HUES6 (cell line): ENCODE results near the gene LACRT.
"Not testable (repeated sequence)": the region's sequence is repeated elsewhere in the genome, so short reads cannot be mapped to it uniquely, and the experiment has no call there.

Source experiments
- H3K27ac ChIP-seq: 2 replicates; pipeline ENCODE4 v1.7.0; 2013; ENCODE audit warnings: low read depth, mild to moderate bottlenecking, low read length, inconsistent platforms
- H3K27me3 ChIP-seq: 2 replicates; pipeline ENCODE4 v1.6.1; 2013; ENCODE audit warnings: low read length; ENCODE audit not compliant: control insufficient read depth, insufficient read depth
- H3K36me3 ChIP-seq: 2 replicates; pipeline ENCODE4 v1.6.1; 2013; ENCODE audit warnings: low read length; ENCODE audit not compliant: control insufficient read depth, insufficient read depth
- H3K4me1 ChIP-seq: 2 replicates; pipeline ENCODE4 v1.6.1; 2013; ENCODE audit warnings: low read length; ENCODE audit not compliant: control insufficient read depth, insufficient read depth
- H3K4me3 ChIP-seq: 2 replicates; pipeline ENCODE4 v1.5.1; 2013; ENCODE audit warnings: low read depth, low read length
- H3K9ac ChIP-seq: one replicate; pipeline ENCODE4 v1.6.1; 2013; ENCODE audit warnings: mild to moderate bottlenecking, low read length
- H3K9me3 ChIP-seq: 2 replicates; pipeline ENCODE4 v1.6.1; 2013; ENCODE audit warnings: low read depth, low read length; ENCODE audit not compliant: control insufficient read depth, insufficient read depth

The LACRT gene, protein sequence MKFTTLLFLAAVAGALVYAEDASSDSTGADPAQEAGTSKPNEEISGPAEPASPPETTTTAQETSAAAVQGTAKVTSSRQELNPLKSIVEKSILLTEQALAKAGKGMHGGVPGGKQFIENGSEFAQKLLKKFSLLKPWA

DNA sequence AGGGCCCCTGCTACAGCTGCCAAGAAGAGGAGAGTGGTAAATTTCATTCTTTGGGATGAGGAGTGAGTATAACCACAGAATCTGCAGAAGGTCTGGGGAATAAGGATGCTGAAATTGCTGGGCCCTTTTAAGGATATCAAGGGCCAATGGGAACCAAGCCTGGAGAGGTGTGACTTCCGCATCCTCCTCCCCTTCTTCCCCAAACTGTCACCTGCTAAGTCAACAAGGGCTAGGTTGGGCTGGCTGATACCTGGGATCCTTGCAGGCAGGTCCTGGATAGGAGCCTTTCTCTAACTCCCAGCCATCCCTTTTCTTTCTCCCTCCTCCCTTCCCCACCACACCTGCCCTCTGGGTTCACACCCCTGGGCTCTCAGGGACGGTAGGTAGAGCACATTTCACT, at the start of gene LACRT:
Gene LACRT, minus strand, starts transcription at position 101 of the 400 bp plus-strand sequence. Its CDS starts 54 bp downstream, at position 47.
- Histone ChIP-seq H3K4me1 (no peaks in the 10 kb centered on the region), H3K27ac (no peak within 1 kb of the TSS)

DNA sequence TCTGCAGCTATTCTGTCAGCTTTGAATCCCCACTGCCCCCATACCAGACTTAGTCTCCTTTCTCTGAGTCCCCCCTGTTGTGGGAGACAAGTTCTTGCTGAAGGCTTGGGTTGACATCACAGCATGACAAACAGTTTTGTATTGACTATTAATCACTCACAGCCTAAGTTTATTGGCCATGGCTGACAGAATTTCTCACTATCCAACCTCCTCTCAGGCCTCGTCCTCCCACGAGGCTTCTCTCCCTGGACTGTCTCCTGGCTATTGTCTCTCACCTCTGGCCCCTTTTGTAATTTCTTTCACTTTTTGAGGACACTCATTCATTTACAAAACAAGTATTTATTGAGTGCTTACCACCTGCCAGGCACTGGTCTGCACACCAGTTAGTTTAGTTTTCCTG, 48.7 kb upstream of the LACRT start:
- Histone ChIP-seq H3K4me3 (peak overlapping the region; percentile 5), H3K27me3 (no peaks in the 10 kb centered on the region; the same call in 1 of the 2 replicates), H3K9ac (peak overlapping the region; percentile 47), H3K36me3 (no peaks in the 10 kb centered on the region), H3K27ac (peak overlapping the region; percentile 69), H3K9me3 (peaks cover 13% of the 10 kb centered on the region), H3K4me1 (peaks cover 49% of the 10 kb centered on the region)

More for the DNA sequence above, at the start of gene LACRT:
- Histone ChIP-seq H3K9ac (no peak within 1 kb of the TSS), H3K36me3 (no peaks in the 10 kb centered on the region), H3K4me3 (no peak within 1 kb of the TSS), H3K9me3 (peaks cover 5% of the 10 kb centered on the region; the same call in 1 of the 2 replicates), H3K27me3 (peaks cover 11% of the 10 kb centered on the region)

DNA sequence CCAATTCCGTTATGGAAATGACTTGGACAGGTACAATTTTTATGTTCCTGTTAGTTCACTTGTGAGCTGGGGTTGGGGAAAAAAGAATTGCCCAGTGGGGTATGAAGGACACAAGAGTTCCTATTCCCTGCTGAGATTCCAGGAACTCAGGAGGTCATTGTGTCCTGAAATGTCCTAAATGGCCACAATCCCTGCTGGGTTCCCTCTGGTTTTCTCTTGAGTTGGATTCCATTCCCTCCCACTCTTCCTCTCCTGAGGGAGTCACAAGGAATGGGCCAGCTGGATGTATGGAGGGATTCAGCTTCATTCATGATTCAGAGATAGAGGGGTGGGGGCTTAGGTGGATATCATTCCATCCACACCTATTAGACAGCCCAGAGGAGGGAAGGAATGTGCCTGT, 48.0 kb upstream of the LACRT start:
- Histone ChIP-seq H3K4me3 (peak overlapping the region; percentile 5; the same call in 1 of the 2 replicates), H3K4me1 (peaks cover 56% of the 10 kb centered on the region), H3K9me3 (peaks cover 8% of the 10 kb centered on the region), H3K27ac (peak overlapping the region; percentile 69), H3K36me3 (no peaks in the 10 kb centered on the region), H3K9ac (peak overlapping the region; percentile 47), H3K27me3 (no peaks in the 10 kb centered on the region; the same call in 1 of the 2 replicates)

DNA sequence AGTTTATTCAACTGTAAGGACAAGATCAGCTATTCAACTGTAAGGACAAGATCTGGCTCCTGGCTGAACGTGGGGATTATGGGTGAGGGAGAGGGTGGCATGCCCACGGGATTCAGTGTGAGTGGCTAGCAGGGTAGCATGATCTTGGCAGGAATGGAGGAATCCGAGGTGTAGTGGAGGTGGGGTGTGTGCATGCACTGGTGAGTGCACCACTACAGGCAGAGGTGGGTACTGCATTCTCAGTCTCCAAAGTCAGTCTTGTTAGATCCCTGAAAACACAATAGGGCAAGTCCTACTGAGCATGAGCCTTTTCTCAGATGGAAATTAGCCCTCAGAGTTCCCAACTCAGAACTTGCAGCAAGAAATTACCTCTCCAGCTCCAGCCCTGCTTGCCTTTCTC, 45.7 kb upstream of the LACRT start:
- Histone ChIP-seq H3K27ac (no peak overlapping the region), H3K27me3 (no peaks in the 10 kb centered on the region; the same call in 1 of the 2 replicates), H3K36me3 (no peaks in the 10 kb centered on the region), H3K9me3 (no peaks in the 10 kb centered on the region), H3K9ac (no peak overlapping the region), H3K4me1 (peaks cover 58% of the 10 kb centered on the region), H3K4me3 (no peak overlapping the region)

DNA sequence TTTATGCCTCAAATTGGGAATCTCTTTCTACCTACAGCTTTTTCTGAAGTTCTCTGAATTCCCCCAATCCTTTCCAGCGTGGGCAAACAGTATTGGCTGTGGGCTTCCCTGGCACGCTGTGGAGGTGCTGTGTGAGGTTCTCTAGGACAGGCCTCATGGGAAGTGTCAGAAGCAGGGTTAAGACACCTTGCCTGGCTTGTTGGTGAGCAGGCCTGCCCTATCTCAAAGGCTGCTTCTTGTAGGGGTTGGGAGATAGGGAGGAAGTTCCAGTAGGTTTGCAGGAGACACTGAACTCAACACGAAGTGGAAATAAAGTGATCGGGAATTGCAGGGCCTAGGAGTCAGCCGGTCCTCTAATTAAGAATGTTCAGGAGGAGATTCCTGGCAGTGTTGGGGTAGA, 43.4 kb upstream of the LACRT start:
- Histone ChIP-seq H3K27ac (no peak overlapping the region), H3K9ac (no peak overlapping the region), H3K27me3 (no peaks in the 10 kb centered on the region), H3K9me3 (no peaks in the 10 kb centered on the region), H3K4me1 (peaks cover 39% of the 10 kb centered on the region), H3K4me3 (no peak overlapping the region), H3K36me3 (no peaks in the 10 kb centered on the region)

DNA sequence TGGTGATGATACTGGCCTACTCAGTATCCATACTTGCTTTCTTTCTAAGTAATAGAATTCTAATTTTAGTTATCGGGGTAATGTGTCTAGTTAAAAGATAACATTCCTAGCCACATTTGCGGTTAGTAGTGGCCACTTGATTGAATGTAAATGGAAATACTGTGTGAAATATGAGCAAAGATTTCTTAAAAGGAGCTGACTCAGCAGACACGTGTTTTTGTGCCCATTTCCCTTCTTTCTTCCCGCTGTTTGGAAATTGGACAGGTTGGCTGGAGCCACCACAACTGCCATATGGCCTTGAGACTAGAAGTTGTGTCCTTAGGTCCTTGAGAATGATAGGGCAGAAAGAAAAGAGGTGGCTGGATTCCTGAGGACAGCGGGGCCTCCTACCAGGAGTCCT, 33.2 kb upstream of the LACRT start:
- H3K4me3 ChIP-seq = no peak overlapping the region
- no peaks in the 10 kb centered on the region for H3K36me3 ChIP-seq
- no peaks in the 10 kb centered on the region for H3K9me3 ChIP-seq
- no peaks in the 10 kb centered on the region for H3K4me1 ChIP-seq
- no peak overlapping the region for H3K9ac ChIP-seq
- no peak overlapping the region for H3K27ac ChIP-seq
- no peaks in the 10 kb centered on the region for H3K27me3 ChIP-seq

DNA sequence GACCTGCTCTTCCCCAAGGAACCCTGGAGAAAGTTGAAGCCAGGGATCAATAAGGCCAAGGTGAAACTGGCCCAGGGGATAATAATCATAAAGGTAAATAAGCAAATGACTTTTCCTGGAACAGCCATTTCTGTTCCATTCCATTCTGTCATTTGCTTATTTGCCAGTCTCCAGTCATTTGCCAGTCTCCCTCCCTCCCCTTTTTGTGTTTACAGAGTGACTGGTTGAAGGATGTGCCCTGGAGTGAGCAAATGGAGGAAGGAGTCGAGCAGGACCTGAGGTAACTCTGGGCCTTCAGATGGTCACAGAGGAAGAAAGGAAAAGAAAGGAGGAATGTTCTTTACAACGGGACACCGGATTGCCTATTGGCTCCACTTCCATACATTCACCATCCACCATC, 31.3 kb upstream of the LACRT start:
- no peaks in the 10 kb centered on the region for H3K9me3 ChIP-seq
- H3K36me3 ChIP-seq = no peaks in the 10 kb centered on the region
- no peak overlapping the region for H3K4me3 ChIP-seq
- no peak overlapping the region for H3K9ac ChIP-seq
- H3K27me3 ChIP-seq = no peaks in the 10 kb centered on the region
- no peak overlapping the region for H3K27ac ChIP-seq
- H3K4me1 ChIP-seq = no peaks in the 10 kb centered on the region

DNA sequence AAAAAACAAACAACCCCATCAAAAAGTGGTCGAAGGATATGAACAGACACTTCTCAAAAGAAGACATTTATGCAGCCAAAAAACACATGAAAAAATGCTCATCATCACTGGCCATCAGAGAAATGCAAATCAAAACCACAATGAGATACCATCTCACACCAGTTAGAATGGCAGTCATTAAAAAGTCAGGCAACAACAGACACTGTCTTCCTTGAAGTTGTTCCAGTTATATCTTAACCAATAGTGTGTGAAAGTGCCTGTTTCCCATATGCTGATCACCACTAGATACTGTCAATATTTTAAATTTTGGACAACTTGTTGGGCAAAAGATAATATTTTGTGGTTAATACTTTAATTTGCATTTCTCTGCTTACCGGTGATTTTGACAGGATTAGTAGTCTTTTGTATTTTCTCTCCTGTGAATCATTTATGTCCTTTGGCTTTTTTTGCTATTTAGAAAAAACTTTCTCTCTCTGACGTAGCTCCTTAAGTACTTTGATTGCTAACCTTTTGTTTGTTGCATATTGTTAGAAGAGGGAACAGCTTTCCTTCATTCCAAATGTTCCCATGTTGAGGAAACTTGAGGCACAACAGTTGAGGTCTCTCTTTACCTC, 30.4 kb upstream of the LACRT start:
- H3K9ac ChIP-seq, H3K4me1 ChIP-seq, H3K27me3 ChIP-seq, H3K4me3 ChIP-seq, H3K9me3 ChIP-seq, H3K36me3 ChIP-seq, H3K27ac ChIP-seq: not testable (repeated sequence)

DNA sequence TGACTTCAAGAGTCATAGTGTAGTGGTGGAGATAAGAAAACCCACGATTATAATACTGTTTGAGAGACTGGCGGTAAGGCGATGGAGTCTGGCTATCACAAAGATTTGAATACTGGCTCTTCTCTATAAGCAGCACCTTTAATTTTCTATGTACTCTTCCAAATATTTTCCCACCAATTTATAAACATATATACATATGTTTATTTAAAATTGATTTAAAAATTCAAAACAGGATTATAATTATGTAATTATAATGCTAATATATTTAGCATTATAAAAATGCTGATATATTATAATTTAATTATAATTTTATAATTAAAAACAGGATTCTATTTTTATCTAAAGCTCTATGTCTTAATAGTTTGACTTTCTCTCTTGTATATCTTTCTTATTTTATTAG, 28.9 kb upstream of the LACRT start:
- Histone ChIP-seq H3K9ac (no peak overlapping the region), H3K4me1 (no peaks in the 10 kb centered on the region), H3K27me3 (no peaks in the 10 kb centered on the region), H3K9me3 (no peaks in the 10 kb centered on the region), H3K36me3 (no peaks in the 10 kb centered on the region), H3K27ac (no peak overlapping the region), H3K4me3 (no peak overlapping the region)

DNA sequence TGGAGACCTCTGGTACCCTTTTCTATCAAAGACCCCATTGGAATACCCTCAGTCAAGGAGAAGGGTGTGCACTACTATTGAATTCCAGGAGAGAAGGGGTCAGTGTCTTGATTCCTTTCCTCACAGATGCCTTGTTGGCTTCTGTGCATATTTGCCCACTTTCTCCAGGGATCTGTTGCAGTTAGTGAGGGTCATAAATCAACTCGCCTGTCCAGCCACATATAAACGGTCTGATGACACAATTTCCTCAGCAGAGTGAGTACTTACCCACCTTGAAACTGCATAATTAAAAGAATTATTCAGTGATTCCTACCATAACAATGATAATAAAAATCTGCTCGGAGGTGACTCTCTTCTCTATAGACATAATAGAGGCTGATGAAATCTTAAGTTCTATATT, 27.3 kb upstream of the LACRT start:
- Histone ChIP-seq H3K27ac (no peak overlapping the region), H3K27me3 (no peaks in the 10 kb centered on the region), H3K9ac (no peak overlapping the region), H3K9me3 (no peaks in the 10 kb centered on the region), H3K4me3 (no peak overlapping the region), H3K4me1 (no peaks in the 10 kb centered on the region), H3K36me3 (no peaks in the 10 kb centered on the region)

DNA sequence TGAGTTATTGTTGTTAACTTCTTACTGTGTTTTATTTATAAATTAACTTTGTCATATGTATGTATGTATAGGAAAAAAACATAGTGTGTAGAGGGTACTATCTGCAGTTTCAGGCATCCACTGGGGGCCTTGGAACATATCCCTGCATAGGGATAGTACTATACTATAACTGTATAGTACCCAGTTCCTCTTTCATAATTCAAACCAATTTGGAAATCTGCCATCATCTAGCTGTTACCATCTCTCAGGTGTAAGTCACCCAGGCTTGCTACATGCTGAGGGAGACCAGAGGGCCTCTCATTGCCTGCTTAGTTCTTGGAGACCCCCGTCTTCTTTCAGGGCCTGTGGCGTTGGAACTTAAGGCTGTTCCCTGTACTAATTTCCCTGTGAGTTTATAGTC, 26.4 kb upstream of the LACRT start:
- Histone ChIP-seq H3K9me3 (no peaks in the 10 kb centered on the region), H3K27ac (no peak overlapping the region), H3K4me3 (no peak overlapping the region), H3K9ac (no peak overlapping the region), H3K36me3 (no peaks in the 10 kb centered on the region), H3K4me1 (no peaks in the 10 kb centered on the region), H3K27me3 (no peaks in the 10 kb centered on the region)
